B cell (primary cell): ENCODE results near the gene TRIM24. TPM values are rescaled to one million over a fixed set of nuclear protein-coding genes. Genes with fewer than 3 reads are reported as not detected.

Experiments
- ATAC-seq: fragments of 200-7000 bp; cut with Tn5 transposase; one replicate; pipeline ENCODE4 v1.10.0; 2021; ENCODE audit warnings: low read depth, mild to moderate bottlenecking, moderate number of reproducible peaks, moderate library complexity
- CTCF ChIA-PET: fragments of 350-600 bp; sonication (Branson Sonifier 250); formaldehyde crosslinking; loops from one replicate; lab custom pipeline; 2021; ENCODE audit warnings: antibody characterized with exemption, inconsistent platforms; lab: Charles Lee
- POLR2A ChIA-PET: fragments of 350-600 bp; sonication (Branson Sonifier 250); formaldehyde crosslinking; loops from one replicate; lab custom pipeline; 2021; ENCODE audit warnings: antibody characterized with exemption; lab: Charles Lee
- DNase-seq: peaks from one replicate; pipeline ENCODE4 v3.0.0; 2013
- H2AFZ ChIP-seq: 2 replicates; pipeline ENCODE4 v1.6.1; 2012; ENCODE audit warnings: mild to moderate bottlenecking, low read depth, low read length; ENCODE audit not compliant: insufficient read depth, poor library complexity, severe bottlenecking
- H3K27ac ChIP-seq, 2 donors: 1 replicate in 1 of 2; 2 replicates in 1 of 2; pipeline ENCODE4 v1.5.1; 2012 to 2013; ENCODE audit warnings: low read length in 2 of 2, mild to moderate bottlenecking in 2 of 2, moderate library complexity in 1 of 2
- H3K27me3 ChIP-seq, 4 experiments: fragments of 200-600 bp in 1 of 4; sonication (generic) in 1 of 4; replicated peaks in 1 of 4; 1 replicate in 2 of 4; 2 replicates in 2 of 4; pipeline versions ENCODE4 v1.6.1 to v1.7.0; 2013 to 2016; ENCODE audit warnings: low read length in 3 of 4, mild to moderate bottlenecking in 2 of 4, mixed read lengths in 1 of 4, moderate library complexity in 1 of 4; ENCODE audit not compliant: insufficient read depth in 4 of 4, control insufficient read depth in 3 of 4; ENCODE audit errors: control extremely low read depth in 1 of 4
- H3K36me3 ChIP-seq, 2 experiments: replicated peaks in 1 of 2; 1 replicate in 1 of 2; 2 replicates in 1 of 2; pipeline versions ENCODE4 v1.6.1 to v1.7.1; 2013; ENCODE audit warnings: low read length in 1 of 2; ENCODE audit not compliant: insufficient read depth in 2 of 2, control insufficient read depth in 1 of 2; ENCODE audit errors: control extremely low read depth in 1 of 2, extremely low read depth in 1 of 2
- H3K4me1 ChIP-seq, 2 donors: fragments of 200-600 bp in 1 of 2; sonication (generic) in 1 of 2; 1 replicate in 1 of 2; 2 replicates in 1 of 2; pipeline versions ENCODE4 v1.5.1 to v1.6.1; 2013 to 2017; ENCODE audit warnings: low read length in 2 of 2; ENCODE audit not compliant: control insufficient read depth in 2 of 2, insufficient read depth in 2 of 2
- H3K4me2 ChIP-seq: replicated peaks from 2 replicates; pipeline ENCODE3; 2012; ENCODE audit warnings: mild to moderate bottlenecking, low read depth, low read length; ENCODE audit not compliant: poor library complexity, severe bottlenecking
- H3K4me3 ChIP-seq, 5 experiments: fragments of 200-600 bp in 1 of 5; sonication (generic) in 1 of 5; 1 replicate in 3 of 5; 2 replicates in 2 of 5; pipeline versions ENCODE4 v1.5.1 to v1.7.0; 2011 to 2016; ENCODE audit warnings: low read length in 4 of 5, mild to moderate bottlenecking in 4 of 5, low read depth in 2 of 5, control low read depth in 1 of 5, moderate library complexity in 1 of 5; ENCODE audit not compliant: insufficient read depth in 1 of 5; ENCODE audit errors: control extremely low read depth in 1 of 5, extremely low read depth in 1 of 5
- H3K79me2 ChIP-seq: fragments of 200-600 bp; sonication (generic); one replicate; pipeline ENCODE4 v1.6.0; 2016; ENCODE audit warnings: low read length; ENCODE audit not compliant: control insufficient read depth, insufficient read depth
- H3K9ac ChIP-seq: fragments of 200-600 bp; sonication (generic); 2 replicates; pipeline ENCODE4 v1.6.1; 2017; ENCODE audit warnings: mild to moderate bottlenecking, low read length, moderate library complexity
- H3K9me3 ChIP-seq, 3 donors: one replicate each; pipeline versions ENCODE4 v1.6.1 to v1.7.1; 2013; ENCODE audit warnings: low read length in 2 of 3; ENCODE audit not compliant: control insufficient read depth in 2 of 3, insufficient read depth in 1 of 3; ENCODE audit errors: control extremely low read depth in 1 of 3
- H4K20me1 ChIP-seq: 2 replicates; pipeline ENCODE4 v1.6.0; 2012; ENCODE audit warnings: mild to moderate bottlenecking, low read length; ENCODE audit not compliant: insufficient read depth, control insufficient read depth, poor library complexity, severe bottlenecking
- H3K27ac Mint-ChIP-seq: one replicate; pipeline ENCODE4 v1.8.0; 2021; ENCODE audit warnings: mixed read lengths
- H3K27me3 Mint-ChIP-seq: one replicate; pipeline ENCODE4 v1.8.0; 2021; ENCODE audit warnings: mixed read lengths
- H3K4me1 Mint-ChIP-seq: one replicate; pipeline ENCODE4 v1.8.0; 2021; ENCODE audit warnings: mixed read lengths
- H3K4me3 Mint-ChIP-seq: one replicate; pipeline ENCODE4 v1.8.0; 2021; ENCODE audit warnings: mixed read lengths
- H3K9me3 Mint-ChIP-seq: one replicate; pipeline ENCODE4 v1.8.0; 2022; ENCODE audit warnings: mixed read lengths; ENCODE audit not compliant: insufficient read depth
- CTCF ChIP-seq: fragments of 200-600 bp; IDR thresholded peaks from one replicate; pipeline ENCODE4 v1.8.0; 2022; ENCODE audit warnings: antibody characterized with exemption, mild to moderate bottlenecking
- EZH2 ChIP-seq: IDR thresholded peaks from 2 replicates; pipeline ENCODE4 v1.6.1; 2012; ENCODE audit warnings: borderline replicate concordance, low read depth, mild to moderate bottlenecking, moderate library complexity, low read length; ENCODE audit not compliant: insufficient read depth, poor library complexity, severe bottlenecking
- WGBS: methylation state at CpG from one replicate; pipeline ENCODE4 v1.1.5; 2013; ENCODE audit warnings: missing lambda C conversion rate; ENCODE audit not compliant: insufficient coverage; 5-methylcytosine and 5-hydroxymethylcytosine counted together
- intact Hi-C: fragments of 100-400 bp; cut with micrococcal nuclease; formaldehyde crosslinking; loops from one replicate; pipeline ENCODE4 v1.10.0; 2022
- polyA plus RNA-seq: library from polyadenylated mRNA; depleted of rRNA; stranded (reverse); fragments of >200 nt; gene quantifications from 2 replicates; pipeline ENCODE4 v1.2.3, GENCODE V29; 2012
- total RNA-seq, 2 donors: library from RNA; stranded (reverse); fragments of 120-200 nt in 1 of 2; gene quantifications; 1 replicate in 1 of 2; 2 replicates in 1 of 2; pipeline versions ENCODE4 v1.2.3 to v1.2.4, GENCODE V29; 2013 to 2022

The TRIM24 gene
- total and polyA plus RNA-seq, 2 donors (not counting 1 experiment from before 2014, with no cell fraction given), result 3.7 to 18.7 TPM

- Histone ChIP-seq H3K9ac (no peak overlapping the region), H3K79me2 (no peaks in the 10 kb centered on the region), H3K36me3 (no peaks in the 10 kb centered on the region), H3K27me3 (no peaks in the 10 kb centered on the region), H4K20me1 (no peaks in the 10 kb centered on the region), H3K4me2 (no peak overlapping the region), H3K27ac (no peak overlapping the region), H2AFZ (no peak overlapping the region), H3K4me1 (no peaks in the 10 kb centered on the region), H3K4me3 (no peak overlapping the region), H3K9me3 (peaks cover 0 to 2% (median 0%) of the 10 kb centered on the region in 3 donors)
- ATAC-seq (no peak), DNase-seq (no peak)
- H3K4me1 Mint-ChIP-seq, result peaks cover 12% of the 10 kb centered on the region
- TF ChIP-seq CTCF (no peak), EZH2 (no peak)
- H3K27ac Mint-ChIP-seq, result no peak overlapping the region
- WGBS, result 83% methylated on average over 1 of the region's 3 CpGs
- no peak overlapping the region for H3K4me3 Mint-ChIP-seq
- H3K9me3 Mint-ChIP-seq, result no peaks in the 10 kb centered on the region
- peaks cover 3% of the 10 kb centered on the region for H3K27me3 Mint-ChIP-seq
- intact Hi-C loops, result no loop called here
- POLR2A ChIA-PET, result no interaction called here
- CTCF ChIA-PET, result no interaction called here
Observed at GRCh38 chr7:138606236-138606635, 146.2 kb downstream of the TRIM24 start.

- H2AFZ ChIP-seq, result no peak overlapping the region
- H4K20me1 ChIP-seq, result no peaks in the 10 kb centered on the region
- H3K27me3 Mint-ChIP-seq, result no peaks in the 10 kb centered on the region
- no peak overlapping the region for H3K4me3 ChIP-seq
- no peak overlapping the region for H3K27ac ChIP-seq
- H3K4me1 ChIP-seq, result no peaks in the 10 kb centered on the region
- no peak overlapping the region for H3K9ac ChIP-seq
- TF ChIP-seq CTCF, result no peak
- TF ChIP-seq EZH2, result no peak
- POLR2A ChIA-PET, result no interaction called here
- no peak overlapping the region for H3K4me2 ChIP-seq
- no peaks in the 10 kb centered on the region for H3K9me3 Mint-ChIP-seq
- DNase-seq (no peak), ATAC-seq (no peak)
- peaks cover 12% of the 10 kb centered on the region for H3K4me1 Mint-ChIP-seq
- CTCF ChIA-PET, result no interaction called here
- H3K4me3 Mint-ChIP-seq, result no peak overlapping the region
- peaks cover 0 to 2% (median 0%) of the 10 kb centered on the region in 3 donors for H3K9me3 ChIP-seq
- H3K27ac Mint-ChIP-seq, result no peak overlapping the region
- intact Hi-C loops, result no loop called here
- H3K79me2 ChIP-seq, result no peaks in the 10 kb centered on the region
- WGBS, result 87% methylated on average over 10 of the region's 11 CpGs
- H3K36me3 ChIP-seq, result no peaks in the 10 kb centered on the region
- H3K27me3 ChIP-seq, result no peaks in the 10 kb centered on the region
Observed at GRCh38 chr7:138607216-138608126, 147.4 kb downstream of the TRIM24 start.
